Measurements from ENCODE around the gene HDGFL3. TPM values are rescaled to one million over a fixed set of nuclear protein-coding genes. Genes with fewer than 3 reads are reported as not detected.
"Not testable (repeated sequence)": the region's sequence is repeated elsewhere in the genome, so short reads cannot be mapped to it uniquely, and the experiment has no call there.

The HDGFL3 gene
- total RNA-seq, 1 donor from 2014 or later, result 61.1 TPM

DNA sequence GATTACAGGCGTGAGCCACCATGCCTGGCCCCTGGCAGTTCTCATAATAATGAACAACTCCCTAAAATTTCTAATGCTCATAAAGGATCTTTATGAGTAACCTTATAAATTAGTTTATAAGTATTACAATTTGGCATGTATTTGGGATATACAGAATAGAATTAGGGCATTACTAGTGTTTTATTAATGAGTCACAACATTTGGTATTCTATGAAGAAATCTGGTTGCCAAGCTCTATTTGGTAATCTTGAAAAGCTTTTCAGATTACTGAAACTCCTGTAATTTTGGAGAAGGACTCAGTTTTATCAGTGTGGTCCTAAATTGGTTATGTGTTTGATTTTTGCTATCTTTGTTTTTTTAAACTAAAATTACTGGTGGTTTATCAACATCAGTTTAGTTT lies 54.3 kb downstream of the HDGFL3 start:
- TF ChIP-seq, protein P1, sequence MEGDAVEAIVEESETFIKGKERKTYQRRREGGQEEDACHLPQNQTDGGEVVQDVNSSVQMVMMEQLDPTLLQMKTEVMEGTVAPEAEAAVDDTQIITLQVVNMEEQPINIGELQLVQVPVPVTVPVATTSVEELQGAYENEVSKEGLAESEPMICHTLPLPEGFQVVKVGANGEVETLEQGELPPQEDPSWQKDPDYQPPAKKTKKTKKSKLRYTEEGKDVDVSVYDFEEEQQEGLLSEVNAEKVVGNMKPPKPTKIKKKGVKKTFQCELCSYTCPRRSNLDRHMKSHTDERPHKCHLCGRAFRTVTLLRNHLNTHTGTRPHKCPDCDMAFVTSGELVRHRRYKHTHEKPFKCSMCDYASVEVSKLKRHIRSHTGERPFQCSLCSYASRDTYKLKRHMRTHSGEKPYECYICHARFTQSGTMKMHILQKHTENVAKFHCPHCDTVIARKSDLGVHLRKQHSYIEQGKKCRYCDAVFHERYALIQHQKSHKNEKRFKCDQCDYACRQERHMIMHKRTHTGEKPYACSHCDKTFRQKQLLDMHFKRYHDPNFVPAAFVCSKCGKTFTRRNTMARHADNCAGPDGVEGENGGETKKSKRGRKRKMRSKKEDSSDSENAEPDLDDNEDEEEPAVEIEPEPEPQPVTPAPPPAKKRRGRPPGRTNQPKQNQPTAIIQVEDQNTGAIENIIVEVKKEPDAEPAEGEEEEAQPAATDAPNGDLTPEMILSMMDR (conservative IDR thresholded peaks at IDR 0.05; ENCODE audit: low read depth, low read length), result no peak
- no peak for DNase-seq (ENCODE audit: low read depth)
- H3K4me3 ChIP-seq (ENCODE audit: low read depth, low read length), result no peak overlapping the region

- no peak for DNase-seq (ENCODE audit: low read depth)
- H3K4me3 ChIP-seq (ENCODE audit: low read depth, low read length), result no peak overlapping the region
- TF ChIP-seq, protein P1 (conservative IDR thresholded peaks at IDR 0.05; ENCODE audit: low read depth, low read length), result no peak
Measured at GRCh38 chr15:83144771-83145170, 62.9 kb downstream of the HDGFL3 start.

DNA sequence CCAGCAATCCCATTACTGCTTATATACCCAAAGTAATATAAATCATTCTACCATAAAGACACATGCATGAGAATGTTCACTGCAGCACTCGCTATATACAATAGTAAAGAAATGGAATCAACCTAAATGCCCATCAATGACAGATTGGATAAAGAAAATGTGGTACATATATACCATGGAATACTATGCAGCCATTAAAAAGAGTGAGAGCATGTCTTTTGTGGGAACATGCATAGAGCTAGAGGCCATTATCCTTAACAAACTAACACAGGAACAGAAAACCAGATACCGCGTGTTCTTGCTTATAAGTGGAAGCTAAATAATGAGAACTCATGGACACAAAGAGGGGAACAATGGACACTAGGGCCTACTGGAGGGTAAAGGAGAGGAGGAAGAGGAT lies 65.5 kb downstream of the HDGFL3 start:
- not testable (repeated sequence) for DNase-seq (ENCODE audit: low read depth); H3K4me3 ChIP-seq (ENCODE audit: low read depth, low read length)

- H3K4me3 ChIP-seq (ENCODE audit: low read depth, low read length), result no peak overlapping the region
- DNase-seq (ENCODE audit: low read depth), result no peak
- TF ChIP-seq, protein P1 (conservative IDR thresholded peaks at IDR 0.05; ENCODE audit: low read depth, low read length), result no peak
Measured at GRCh38 chr15:83132861-83133523, 74.6 kb downstream of the HDGFL3 start.

DNA sequence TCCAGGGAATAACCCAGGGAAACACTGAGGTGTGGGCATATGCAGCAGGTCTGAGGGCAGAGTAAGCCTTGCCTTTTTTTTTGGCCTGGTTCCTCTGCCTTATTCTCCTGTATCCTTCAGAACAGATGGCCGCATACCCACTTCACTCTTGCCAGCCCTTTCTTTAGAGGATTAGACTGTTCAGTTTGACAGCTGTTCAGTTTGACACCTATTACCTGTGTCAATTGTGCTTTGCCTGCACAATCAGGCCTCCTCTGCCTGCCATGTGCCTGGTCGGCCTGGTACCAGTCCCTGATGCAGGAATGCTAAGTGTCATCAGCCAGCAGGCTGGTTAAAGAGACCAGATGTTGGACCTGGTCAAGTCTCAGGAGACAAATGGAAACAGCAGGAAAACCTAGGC lies 77.8 kb downstream of the HDGFL3 start:
- TF ChIP-seq, protein P1 (conservative IDR thresholded peaks at IDR 0.05; ENCODE audit: low read depth, low read length), result no peak
- H3K4me3 ChIP-seq (ENCODE audit: low read depth, low read length), result no peak overlapping the region
- DNase-seq (ENCODE audit: low read depth), result no peak

DNA sequence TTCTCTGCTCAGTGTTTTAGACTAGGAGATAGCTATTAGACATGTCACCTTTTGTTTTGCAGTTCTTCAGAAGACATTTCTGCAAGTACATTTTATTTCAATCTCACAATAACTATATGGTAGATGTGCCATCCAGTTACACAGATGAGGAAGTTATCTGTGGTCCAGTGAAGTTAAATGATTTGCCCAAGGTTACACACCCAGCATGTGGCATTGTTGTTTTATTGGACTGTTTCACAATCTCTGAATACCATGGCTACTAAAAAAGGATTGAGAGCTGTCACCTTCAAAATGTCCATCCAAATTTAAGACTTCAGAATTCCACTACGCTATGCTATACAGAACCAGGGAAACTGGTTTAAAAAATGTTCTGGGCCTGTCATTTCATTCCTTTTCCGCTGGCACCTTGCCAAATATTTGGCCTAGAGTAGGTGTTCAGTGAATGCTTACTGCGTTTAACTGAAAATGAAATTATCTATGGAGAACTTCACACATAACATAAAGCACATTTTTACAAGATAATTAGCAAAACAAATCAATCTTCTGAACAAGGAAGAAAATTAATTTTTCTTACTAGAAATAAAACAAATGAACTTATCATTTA lies 80.0 kb downstream of the HDGFL3 start:
- DNase-seq (ENCODE audit: low read depth), result no peak
- H3K4me3 ChIP-seq (ENCODE audit: low read depth, low read length), result no peak overlapping the region
- TF ChIP-seq, protein P1 (conservative IDR thresholded peaks at IDR 0.05; ENCODE audit: low read depth, low read length), result no peak

- H3K4me3 ChIP-seq (ENCODE audit: low read depth, low read length), result no peak overlapping the region
- DNase-seq (ENCODE audit: low read depth), result no peak
- TF ChIP-seq, protein P1 (conservative IDR thresholded peaks at IDR 0.05; ENCODE audit: low read depth, low read length), result no peak
Measured at GRCh38 chr15:83123529-83123928, 84.1 kb downstream of the HDGFL3 start.
